Stimulated activated CD8-positive, alpha-beta memory T cell treated with anti-CD3 and anti-CD28 coated beads, Interleukin-4, amount 100 ng/mL, for 24 hours (primary cell): ENCODE data around the gene LAPTM5.
"Not testable (repeated sequence)": the region's sequence is repeated elsewhere in the genome, so short reads cannot be mapped to it uniquely, and the experiment has no call there.

Experiments used
- DNase-seq: peaks from one replicate; pipeline ENCODE4 v3.0.0-alpha.2; 2020; ENCODE audit warnings: low read depth

Gene LAPTM5

GRCh38 chr1:30693822-30694221 is 63.8 kb downstream of the LAPTM5 start:
- DNase-seq: no peak

- DNase-seq: no peak
Measured at GRCh38 chr1:30693366-30693765, 64.2 kb downstream of the LAPTM5 start.

- no peak for DNase-seq
Measured at GRCh38 chr1:30692948-30693301, 64.6 kb downstream of the LAPTM5 start.

- no peak for DNase-seq
Measured at GRCh38 chr1:30692201-30692947, 65.2 kb downstream of the LAPTM5 start.

- no peak for DNase-seq
Measured at GRCh38 chr1:30691480-30691879, 66.1 kb downstream of the LAPTM5 start.

- DNase-seq: no peak
Measured at GRCh38 chr1:30689901-30690645, 67.5 kb downstream of the LAPTM5 start.

- DNase-seq: no peak
Measured at GRCh38 chr1:30688920-30689794, 68.4 kb downstream of the LAPTM5 start.

- DNase-seq: not testable (repeated sequence)
Measured at GRCh38 chr1:30688516-30688915, 69.1 kb downstream of the LAPTM5 start.

- DNase-seq: no peak
Measured at GRCh38 chr1:30687886-30688285, 69.7 kb downstream of the LAPTM5 start.

- no peak for DNase-seq
Measured at GRCh38 chr1:30686236-30686935, 71.2 kb downstream of the LAPTM5 start.

GRCh38 chr1:30685796-30686165 is 71.8 kb downstream of the LAPTM5 start:
- no peak for DNase-seq

GRCh38 chr1:30684881-30685795 is 72.4 kb downstream of the LAPTM5 start:
- DNase-seq: peak; percentile 5

- no peak for DNase-seq
Measured at GRCh38 chr1:30684259-30684658, 73.3 kb downstream of the LAPTM5 start.

GRCh38 chr1:30683699-30684098 is 73.9 kb downstream of the LAPTM5 start:
- DNase-seq: no peak
